ENCODE measurements around the gene NEXMIF.

- TF ChIP-seq, protein P1, sequence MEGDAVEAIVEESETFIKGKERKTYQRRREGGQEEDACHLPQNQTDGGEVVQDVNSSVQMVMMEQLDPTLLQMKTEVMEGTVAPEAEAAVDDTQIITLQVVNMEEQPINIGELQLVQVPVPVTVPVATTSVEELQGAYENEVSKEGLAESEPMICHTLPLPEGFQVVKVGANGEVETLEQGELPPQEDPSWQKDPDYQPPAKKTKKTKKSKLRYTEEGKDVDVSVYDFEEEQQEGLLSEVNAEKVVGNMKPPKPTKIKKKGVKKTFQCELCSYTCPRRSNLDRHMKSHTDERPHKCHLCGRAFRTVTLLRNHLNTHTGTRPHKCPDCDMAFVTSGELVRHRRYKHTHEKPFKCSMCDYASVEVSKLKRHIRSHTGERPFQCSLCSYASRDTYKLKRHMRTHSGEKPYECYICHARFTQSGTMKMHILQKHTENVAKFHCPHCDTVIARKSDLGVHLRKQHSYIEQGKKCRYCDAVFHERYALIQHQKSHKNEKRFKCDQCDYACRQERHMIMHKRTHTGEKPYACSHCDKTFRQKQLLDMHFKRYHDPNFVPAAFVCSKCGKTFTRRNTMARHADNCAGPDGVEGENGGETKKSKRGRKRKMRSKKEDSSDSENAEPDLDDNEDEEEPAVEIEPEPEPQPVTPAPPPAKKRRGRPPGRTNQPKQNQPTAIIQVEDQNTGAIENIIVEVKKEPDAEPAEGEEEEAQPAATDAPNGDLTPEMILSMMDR (conservative IDR thresholded peaks at IDR 0.05 in 1 of 2, IDR thresholded peaks at IDR 0.05 in 1 of 2; ENCODE audit: extremely low read depth in 1 of 2, insufficient read depth in 1 of 2, low read depth in 1 of 2, low read length in 2 of 2): no peak
- TF ChIP-seq EZH2 (IDR thresholded peaks at IDR 0.05; ENCODE audit: borderline replicate concordance, low read length): no peak
Observed at GRCh38 chrX:74865725-74866124, 59.5 kb downstream of the NEXMIF start.
